ENCODE results near the gene FGFRL1. TPM values are rescaled to one million over a fixed set of nuclear protein-coding genes. Genes with fewer than 3 reads are reported as not detected.

FGFRL1 gene
- total RNA-seq, 4 donors from 2014 or later: 18.1 to 39.6 (median 26.4) TPM

- H3K4me3 ChIP-seq: no peak overlapping the region
- WGBS, 2 donors: 94% methylated on average over 10 of the region's 10 CpGs
- H3K36me3 ChIP-seq: no peaks in the 10 kb centered on the region
- H3K27me3 ChIP-seq: no peaks in the 10 kb centered on the region
- no peak overlapping the region for H3K27ac ChIP-seq
- DNase-seq (ENCODE audit: low spot score in 2 of 2): no peak
- TF ChIP-seq CTCF (IDR thresholded peaks at IDR 0.05) (no peak), POLR2A (IDR thresholded peaks at IDR 0.05) (no peak), EP300 (IDR thresholded peaks at IDR 0.05) (no peak)
- peaks cover 5 to 69% (median 32%) of the 10 kb centered on the region in 4 donors for H3K4me1 ChIP-seq
- H3K9me3 ChIP-seq: no peaks in the 10 kb centered on the region
Measured at GRCh38 chr4:1032861-1033260, 21.4 kb downstream of the FGFRL1 start.

- H3K27ac ChIP-seq: peak overlapping the region; percentile 5 to 80 (median 50)
- peak overlapping the region in 2 of 4 donors; percentile 7 to 36 for H3K4me3 ChIP-seq
- DNase-seq (ENCODE audit: low spot score in 2 of 2): peak in 1 of 2 donors; percentile 40
- 16 to 23% methylated on average over 24 to 31 of the region's 35 CpGs for WGBS, 2 donors
- no peaks in the 10 kb centered on the region for H3K27me3 ChIP-seq
- H3K36me3 ChIP-seq: no peaks in the 10 kb centered on the region
- no peaks in the 10 kb centered on the region for H3K9me3 ChIP-seq
- peaks cover 5 to 78% (median 32%) of the 10 kb centered on the region in 4 donors for H3K4me1 ChIP-seq
- TF ChIP-seq EP300 (IDR thresholded peaks at IDR 0.05) (peak in 1 of 2 donors; percentile 64), CTCF (IDR thresholded peaks at IDR 0.05) (no peak), POLR2A (IDR thresholded peaks at IDR 0.05) (no peak)
Measured at GRCh38 chr4:1033840-1034551, 22.6 kb downstream of the FGFRL1 start.

- no peaks in the 10 kb centered on the region for H3K36me3 ChIP-seq
- H3K27ac ChIP-seq: peak overlapping the region in 2 of 4 donors; percentile 19 to 71
- no peaks in the 10 kb centered on the region for H3K9me3 ChIP-seq
- peaks cover 5 to 82% (median 41%) of the 10 kb centered on the region in 4 donors for H3K4me1 ChIP-seq
- TF ChIP-seq POLR2A (IDR thresholded peaks at IDR 0.05) (no peak), CTCF (IDR thresholded peaks at IDR 0.05) (peak in 3 of 5 experiments; percentile 10 to 53 (median 51)), EP300 (IDR thresholded peaks at IDR 0.05) (peak in 1 of 2 donors; percentile 57)
- H3K27me3 ChIP-seq: no peaks in the 10 kb centered on the region
- no peak overlapping the region for H3K4me3 ChIP-seq
- peak in 1 of 2 donors; percentile 51 for DNase-seq (ENCODE audit: low spot score in 2 of 2)
- WGBS, 2 donors: 40 to 48% methylated on average over 19 to 26 of the region's 26 CpGs
Measured at GRCh38 chr4:1035510-1035909, 24.1 kb downstream of the FGFRL1 start.

- Histone ChIP-seq H3K27me3 (no peaks in the 10 kb centered on the region), H3K4me3 (no peak overlapping the region), H3K4me1 (peaks cover 5 to 87% (median 43%) of the 10 kb centered on the region in 4 donors), H3K9me3 (no peaks in the 10 kb centered on the region), H3K27ac (peak overlapping the region in 2 of 4 donors; percentile 19 to 71), H3K36me3 (no peaks in the 10 kb centered on the region)
- 42 to 48% methylated on average over 5 to 14 of the region's 15 CpGs for WGBS, 2 donors
- no peak for DNase-seq (ENCODE audit: low spot score in 2 of 2)
- TF ChIP-seq EP300 (IDR thresholded peaks at IDR 0.05): no peak
- TF ChIP-seq POLR2A (IDR thresholded peaks at IDR 0.05): no peak
- no peak for TF ChIP-seq CTCF (IDR thresholded peaks at IDR 0.05)
Measured at GRCh38 chr4:1036095-1036494, 24.7 kb downstream of the FGFRL1 start.
